GM19351 (cell line): ENCODE results near the gene INO80B.

Experiments used
- ATAC-seq: cut with Tn5 transposase; IDR thresholded peaks from one replicate; pipeline ENCODE4 v1.9.1; 2021; ENCODE audit warnings: mild to moderate bottlenecking, moderate library complexity; ENCODE audit not compliant: unreplicated experiment

INO80B gene

DNA sequence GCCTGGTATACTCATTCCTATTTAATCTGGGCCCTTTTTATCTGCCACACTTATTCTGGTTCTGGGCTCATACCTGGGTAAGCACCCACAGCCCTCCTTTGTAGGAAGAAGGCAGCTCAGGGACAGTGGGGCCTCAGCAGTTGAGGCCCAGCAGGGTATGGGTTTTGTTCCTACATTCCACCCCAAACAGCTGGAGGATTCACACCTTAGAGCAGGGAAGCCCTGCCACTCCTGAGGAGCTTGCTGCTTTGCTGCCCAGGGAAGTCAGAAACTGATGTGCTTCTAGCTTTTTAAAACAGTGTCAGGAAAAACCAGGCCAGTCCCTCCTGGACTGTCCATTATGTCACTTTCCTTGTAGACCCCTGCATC is 45.7 kb downstream of the INO80B start:
- no peak for ATAC-seq

DNA sequence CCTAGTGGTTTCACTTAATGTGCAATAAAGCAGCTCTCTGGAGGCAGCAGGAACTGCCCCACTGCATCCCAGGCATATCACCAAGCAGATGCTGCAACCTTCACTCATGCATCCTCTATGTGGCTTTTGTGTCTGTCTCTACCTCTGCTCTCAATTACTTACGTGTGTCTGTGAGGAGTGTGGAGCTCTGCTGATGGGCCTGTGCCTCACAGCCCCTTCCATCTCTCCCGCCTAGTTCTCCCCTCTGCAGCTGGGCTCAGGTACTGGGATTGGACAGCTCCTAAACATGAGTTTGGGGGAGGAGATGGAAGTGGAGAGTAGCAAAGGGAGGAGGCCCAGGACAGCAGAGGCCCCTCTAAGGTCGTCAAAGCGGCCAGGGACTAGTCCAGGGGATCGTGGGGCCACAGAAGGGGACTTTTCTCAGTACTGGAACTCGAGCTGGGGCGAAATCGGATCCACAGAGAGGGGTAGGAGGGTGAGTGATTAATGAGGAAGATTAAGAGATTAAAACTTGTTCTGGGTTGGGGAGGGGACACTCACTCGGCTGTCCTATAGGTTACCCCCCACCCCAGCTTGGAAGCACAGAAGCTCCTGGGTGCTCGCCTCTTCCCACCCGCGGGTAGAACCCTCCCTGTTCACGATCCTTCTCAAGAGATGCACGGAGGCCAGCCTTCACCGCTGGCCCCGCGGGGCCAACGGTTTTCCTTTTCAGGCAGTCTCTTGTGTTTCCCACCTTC is 46.6 kb downstream of the INO80B start:
- ATAC-seq: no peak

DNA sequence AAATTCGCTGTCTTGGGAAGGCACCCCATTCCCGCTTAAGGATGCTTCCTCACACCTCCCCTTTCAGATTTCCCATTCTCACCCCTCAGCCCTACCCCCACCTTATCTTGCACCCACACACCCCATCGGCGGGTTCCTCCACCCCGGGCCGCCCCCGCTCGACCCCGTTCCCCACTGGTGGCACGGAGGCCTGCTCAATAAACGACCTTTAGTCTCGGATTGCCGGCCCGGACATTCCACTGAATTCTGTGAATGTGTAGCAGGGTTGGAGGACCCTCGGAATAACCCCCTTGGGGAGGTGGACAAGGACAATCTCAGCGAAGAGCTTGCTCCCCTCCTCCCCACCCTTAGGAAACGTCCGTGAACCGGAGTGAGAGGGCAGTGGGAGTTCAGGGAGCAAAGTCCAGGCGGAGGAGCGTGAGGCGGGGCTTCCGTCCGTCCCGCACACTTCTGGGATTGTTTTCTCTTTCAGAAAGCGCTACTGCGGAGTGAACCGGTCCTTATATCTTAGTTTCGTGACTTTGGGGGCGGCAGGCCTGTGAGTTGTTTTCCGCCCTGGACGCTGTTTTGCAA is 47.3 kb downstream of the INO80B start:
- no peak for ATAC-seq

- ATAC-seq: peak; percentile 29
Observed at GRCh38 chr2:74502720-74503505, 48.0 kb downstream of the INO80B start.

GRCh38 chr2:74503506-74504475 is 48.9 kb downstream of the INO80B start:
- no peak for ATAC-seq

- no peak for ATAC-seq
Observed at GRCh38 chr2:74504591-74504990, 49.7 kb downstream of the INO80B start.

DNA sequence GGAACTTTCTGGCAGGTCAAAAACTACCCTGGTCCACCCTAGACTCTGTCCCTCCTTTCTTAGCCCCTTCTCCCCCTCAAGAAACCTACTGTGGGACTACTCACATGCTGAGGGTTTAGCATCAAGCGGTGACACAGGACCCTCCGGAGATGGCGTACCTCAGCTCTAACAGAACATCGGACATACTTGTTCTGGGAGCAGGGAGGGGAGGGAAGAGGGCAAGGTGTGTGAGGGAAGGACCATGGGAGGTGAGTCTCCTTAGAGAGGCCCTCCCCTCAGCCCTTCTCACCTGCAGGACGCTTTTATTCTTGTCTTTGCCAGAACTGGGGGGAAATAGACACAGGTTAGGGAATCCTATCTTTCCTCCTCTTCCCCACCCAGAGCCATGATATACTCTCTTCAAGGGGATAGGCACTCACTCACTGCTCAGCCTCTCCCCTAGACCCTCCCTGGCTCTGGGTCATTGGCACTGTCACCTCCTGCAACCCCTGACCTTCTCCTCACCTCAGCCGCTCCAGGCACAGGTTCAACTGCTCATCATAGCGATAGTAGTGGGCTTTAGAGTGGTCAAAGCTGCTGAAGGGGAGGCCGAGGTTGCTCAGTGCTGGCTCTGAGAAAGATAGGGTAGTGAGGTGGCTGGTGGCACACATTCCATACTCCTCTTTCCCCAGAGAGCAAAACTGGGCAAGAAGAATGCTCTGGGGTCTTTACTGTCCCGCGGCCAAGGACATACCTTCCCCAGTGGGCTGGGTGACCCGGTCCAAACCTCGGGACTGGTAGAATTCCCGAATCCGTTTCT is 50.8 kb downstream of the INO80B start:
- ATAC-seq: no peak

DNA sequence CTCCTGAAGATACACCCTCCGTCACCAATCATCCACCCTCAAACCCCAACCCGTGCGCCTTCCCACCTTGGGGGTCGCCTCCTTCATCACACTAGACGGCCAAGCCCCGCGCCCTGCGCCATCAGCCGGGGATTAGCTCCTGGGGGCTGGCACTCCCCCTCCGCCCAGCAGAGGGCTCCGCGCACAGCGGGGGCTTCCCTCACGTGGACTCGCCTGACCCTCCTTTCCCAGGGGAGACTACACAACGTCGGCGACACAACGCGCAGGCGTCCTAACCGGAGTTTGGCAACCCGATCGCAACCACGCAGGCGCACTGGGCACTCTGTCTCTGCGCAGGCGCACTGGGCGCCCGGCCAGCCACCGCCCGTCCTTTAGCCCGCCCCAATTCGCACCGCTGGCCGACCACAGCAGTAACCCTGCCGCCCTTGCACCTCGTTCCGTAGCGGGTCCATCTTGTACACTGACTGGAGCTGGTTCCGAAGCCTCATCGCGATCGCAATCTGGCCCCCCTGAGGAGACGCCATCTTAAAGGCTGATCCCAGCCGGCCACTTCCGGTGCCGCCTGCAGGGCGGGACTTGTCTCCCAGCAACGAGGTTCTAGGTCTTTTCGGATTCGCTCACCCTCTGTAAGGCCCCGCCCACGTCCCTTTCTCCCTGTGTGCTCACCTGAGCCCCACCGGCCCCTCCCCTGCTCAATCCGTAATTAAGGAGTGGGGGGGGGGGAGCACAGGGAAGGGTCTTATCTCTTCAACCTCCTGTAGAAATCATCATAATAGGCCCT is 52.4 kb downstream of the INO80B start, which contains the start of gene PCGF1:
Gene PCGF1 (minus strand): TSS at position 551 of the 781 bp plus-strand sequence. CDS start 27 bp downstream, at position 524.
- peak; percentile 90 for ATAC-seq
